H1 (cell line): ENCODE results near the gene CYB5R2. TPM values are rescaled to one million over a fixed set of nuclear protein-coding genes. Genes with fewer than 3 reads are reported as not detected.

ENCODE experiments used
- CTCF ChIA-PET: fragments of 300-600 bp; sonication (Branson Sonifier 250); formaldehyde crosslinking; loops from one replicate; lab custom pipeline; 2021; ENCODE audit not compliant: partially characterized antibody; lab: Charles Lee
- POLR2A ChIA-PET: fragments of 300-600 bp; sonication (Branson Sonifier 250); formaldehyde crosslinking; loops from one replicate; lab custom pipeline; 2021; ENCODE audit warnings: inconsistent platforms; ENCODE audit not compliant: partially characterized antibody; lab: Charles Lee
- DNase-seq, 2 experiments: peaks; one replicate each; pipeline versions ENCODE4 v3.0.0 to v3.0.0-alpha.2; 2010 to 2022; ENCODE audit warnings: low spot score in 2 of 2, low read depth in 1 of 2, mixed read lengths in 1 of 2
- FAIRE-seq: peaks from 2 replicates; lab custom pipeline; 2011; peaks lifted over from hg19 to GRCh38; lab: Jason Lieb, UNC
- H2AFZ ChIP-seq: 2 replicates; pipeline ENCODE4 v1.8.1; 2012; ENCODE audit warnings: low read length, inconsistent platforms
- H2AK5ac ChIP-seq: 2 replicates; pipeline ENCODE4 v1.6.1; 2013; ENCODE audit warnings: low read depth, low read length
- H2BK120ac ChIP-seq: replicated peaks from 2 replicates; pipeline ENCODE3; 2013; ENCODE audit warnings: low read depth, low read length, inconsistent platforms
- H2BK12ac ChIP-seq: 2 replicates; pipeline ENCODE4 v1.6.1; 2013; ENCODE audit warnings: low read depth, low read length
- H2BK15ac ChIP-seq: 2 replicates; pipeline ENCODE4 v1.6.1; 2013; ENCODE audit warnings: low read length
- H2BK20ac ChIP-seq: 2 replicates; pipeline ENCODE4 v1.6.1; 2013; ENCODE audit warnings: low read length
- H2BK5ac ChIP-seq: 2 replicates; pipeline ENCODE4 v1.6.1; 2013; ENCODE audit warnings: low read depth, low read length
- H3K14ac ChIP-seq: 2 replicates; pipeline ENCODE4 v1.6.1; 2013; ENCODE audit warnings: inconsistent platforms; ENCODE audit not compliant: insufficient read length
- H3K18ac ChIP-seq: 2 replicates; pipeline ENCODE4 v1.6.1; 2013; ENCODE audit warnings: low read length; ENCODE audit errors: extremely low read depth
- H3K23ac ChIP-seq: 2 replicates; pipeline ENCODE4 v1.6.1; 2013; ENCODE audit warnings: inconsistent platforms; ENCODE audit not compliant: insufficient read length
- H3K23me2 ChIP-seq: 2 replicates; pipeline ENCODE4 v1.6.1; 2013; ENCODE audit warnings: low read depth, low read length
- H3K27ac ChIP-seq: 2 replicates; pipeline ENCODE4 v1.6.1; 2011; ENCODE audit warnings: low read depth, low read length, inconsistent platforms
- H3K27me3 ChIP-seq, 4 experiments: replicated peaks in 1 of 4; 1 replicate in 1 of 4; 2 replicates in 3 of 4; pipeline versions ENCODE4 v1.6.1 to v1.8.1; 2011 to 2013; ENCODE audit warnings: low read length in 3 of 4, mild to moderate bottlenecking in 3 of 4, inconsistent platforms in 2 of 4, mixed read lengths in 2 of 4, moderate library complexity in 1 of 4; ENCODE audit not compliant: control insufficient read depth in 3 of 4, insufficient read depth in 3 of 4; ENCODE audit errors: extremely low read depth in 1 of 4
- H3K36me3 ChIP-seq, 4 experiments: 2 replicates each; pipeline versions ENCODE4 v1.6.1 to v1.8.1; 2011 to 2013; ENCODE audit warnings: mild to moderate bottlenecking in 4 of 4, low read length in 3 of 4, moderate library complexity in 2 of 4, control low read depth in 1 of 4, inconsistent platforms in 1 of 4; ENCODE audit not compliant: insufficient read depth in 4 of 4, control insufficient read depth in 2 of 4
- H3K4ac ChIP-seq: replicated peaks from 2 replicates; pipeline ENCODE3; 2013; ENCODE audit warnings: low read length, low read depth, mixed read lengths, inconsistent platforms; ENCODE audit not compliant: insufficient read length
- H3K4me1 ChIP-seq, 4 experiments: replicated peaks in 1 of 4; 1 replicate in 1 of 4; 2 replicates in 3 of 4; pipeline versions ENCODE4 v1.6.1 to v1.8.1; 2011 to 2013; ENCODE audit warnings: low read length in 3 of 4, inconsistent platforms in 2 of 4, mixed read lengths in 1 of 4; ENCODE audit not compliant: insufficient read depth in 4 of 4, control insufficient read depth in 3 of 4
- H3K4me2 ChIP-seq, 2 experiments: 2 replicates each; pipeline versions ENCODE4 v1.6.1 to v1.8.1; 2011 to 2013; ENCODE audit warnings: low read depth in 2 of 2, low read length in 2 of 2, control low read depth in 1 of 2, inconsistent platforms in 1 of 2, mild to moderate bottlenecking in 1 of 2; ENCODE audit not compliant: insufficient read depth in 1 of 2
- H3K4me3 ChIP-seq, 4 experiments: fragments of 200-600, 300-600 bp in 1 of 4; sonication (generic), shearing (Covaris generic), sonication (Bioruptor Twin) in 1 of 4; 2 replicates each; pipeline versions ENCODE4 v1.5.1 to v1.8.1; 2011 to 2016; ENCODE audit warnings: low read length in 4 of 4, low read depth in 3 of 4, control low read depth in 2 of 4, inconsistent platforms in 2 of 4, mild to moderate bottlenecking in 2 of 4, mixed read lengths in 1 of 4, moderate library complexity in 1 of 4; ENCODE audit not compliant: insufficient read depth in 2 of 4; ENCODE audit errors: extremely low read depth in 1 of 4
- H3K56ac ChIP-seq: replicated peaks from 2 replicates; pipeline ENCODE3; 2013; ENCODE audit warnings: low read depth, mild to moderate bottlenecking, mixed read lengths, low read length, inconsistent platforms; ENCODE audit not compliant: insufficient read length
- H3K79me1 ChIP-seq: 2 replicates; pipeline ENCODE4 v1.6.1; 2013; ENCODE audit warnings: low read depth, low read length, control low read depth
- H3K79me2 ChIP-seq, 2 experiments: 2 replicates each; pipeline versions ENCODE4 v1.6.1 to v1.8.1; 2012 to 2013; ENCODE audit warnings: low read length in 2 of 2, mild to moderate bottlenecking in 2 of 2, inconsistent platforms in 1 of 2; ENCODE audit not compliant: insufficient read depth in 2 of 2, control insufficient read depth in 1 of 2
- H3K9ac ChIP-seq, 4 experiments: replicated peaks in 1 of 4; 1 replicate in 1 of 4; 2 replicates in 3 of 4; pipeline versions ENCODE4 v1.6.1 to v1.8.1; 2011 to 2013; ENCODE audit warnings: low read depth in 3 of 4, low read length in 3 of 4, control low read depth in 2 of 4, mild to moderate bottlenecking in 2 of 4, moderate library complexity in 2 of 4, inconsistent platforms in 1 of 4; ENCODE audit errors: extremely low read depth in 1 of 4
- H3K9me3 ChIP-seq, 2 experiments: 2 replicates each; pipeline versions ENCODE4 v1.6.1 to v1.8.1; 2012 to 2013; ENCODE audit warnings: mild to moderate bottlenecking in 2 of 2, moderate library complexity in 2 of 2, control low read depth in 1 of 2, inconsistent platforms in 1 of 2, low read depth in 1 of 2, low read length in 1 of 2, mixed read lengths in 1 of 2; ENCODE audit not compliant: insufficient read depth in 2 of 2
- H4K20me1 ChIP-seq, 2 experiments: replicated peaks in 1 of 2; 2 replicates each; pipeline versions ENCODE3 to v1.8.1; 2011 to 2013; ENCODE audit warnings: inconsistent platforms in 2 of 2, low read length in 2 of 2, mild to moderate bottlenecking in 1 of 2; ENCODE audit not compliant: insufficient read depth in 2 of 2, control insufficient read depth in 1 of 2
- H4K5ac ChIP-seq: 2 replicates; pipeline ENCODE4 v1.6.1; 2013; ENCODE audit warnings: low read length, low read depth, mixed read lengths, inconsistent platforms; ENCODE audit not compliant: insufficient read length
- H4K8ac ChIP-seq: 2 replicates; pipeline ENCODE4 v1.8.0; 2013; ENCODE audit warnings: mild to moderate bottlenecking, moderate library complexity, low read length, inconsistent platforms; ENCODE audit not compliant: insufficient read depth; ENCODE audit errors: extremely low read depth
- H4K91ac ChIP-seq: replicated peaks from 2 replicates; pipeline ENCODE3; 2013; ENCODE audit warnings: low read length, mixed read lengths, inconsistent platforms; ENCODE audit not compliant: insufficient read length
- CBX8 ChIP-seq: fragments of 300-800, 300-1000 bp; sonication (generic); IDR thresholded peaks from 2 replicates; pipeline ENCODE4 v1.7.1; 2016; ENCODE audit warnings: low read depth, low read length, borderline replicate concordance
- CTBP2 ChIP-seq: IDR thresholded peaks from 2 replicates; pipeline ENCODE4 v1.7.0; 2011; ENCODE audit warnings: borderline replicate concordance, mild to moderate bottlenecking, moderate library complexity, mixed read lengths, low read length; ENCODE audit not compliant: insufficient read depth, insufficient read length
- CTCF ChIP-seq, 3 experiments: IDR thresholded peaks; 1 replicate in 2 of 3; 2 replicates in 1 of 3; pipeline versions ENCODE4 v1.5.1 to v1.6.1; 2011; ENCODE audit warnings: low read length in 3 of 3, mild to moderate bottlenecking in 3 of 3, inconsistent platforms in 2 of 3, low read depth in 1 of 3, moderate library complexity in 1 of 3; ENCODE audit not compliant: insufficient read depth in 1 of 3; ENCODE audit errors: control extremely low read depth in 1 of 3
- FOSL1 ChIP-seq: IDR thresholded peaks from 2 replicates; pipeline ENCODE4 v1.6.1; 2011; ENCODE audit warnings: mild to moderate bottlenecking, low read depth, low read length, moderate library complexity; ENCODE audit not compliant: insufficient read depth
- POLR2AphosphoS5 ChIP-seq: IDR thresholded peaks from 2 replicates; pipeline ENCODE4 v1.6.1; 2011; ENCODE audit warnings: low read depth, low read length
- SIN3A ChIP-seq, 2 experiments: IDR thresholded peaks in 1 of 2; conservative IDR thresholded peaks in 1 of 2; 2 replicates each; pipeline ENCODE4 v1.6.1; 2011 to 2012; ENCODE audit warnings: low read length in 2 of 2, improper control_type of control experiment in 1 of 2, low read depth in 1 of 2, mild to moderate bottlenecking in 1 of 2
- TAF7 ChIP-seq: optimal IDR thresholded peaks from 2 replicates; pipeline ENCODE3; 2011; ENCODE audit warnings: low read depth, mild to moderate bottlenecking, inconsistent platforms, low read length, moderate library complexity, borderline replicate concordance
- WGBS, 2 experiments: shearing (Covaris generic) in 1 of 2; methylation state at CpG; one replicate each; pipeline versions ENCODE4 v1.1.6 to v1.1.7; 2013 to 2015; ENCODE audit warnings: low lambda C conversion rate in 2 of 2, mixed read lengths in 2 of 2, inconsistent platforms in 1 of 2, low coverage in 1 of 2, missing lambda C conversion rate in 1 of 2; ENCODE audit not compliant: insufficient replicate concordance in 2 of 2, insufficient coverage in 1 of 2, insufficient read length in 1 of 2; ENCODE audit errors: extremely low coverage in 1 of 2, missing lambda C conversion rate in 1 of 2; 5-methylcytosine and 5-hydroxymethylcytosine counted together
- polyA plus RNA-seq, 7 experiments: library from polyadenylated mRNA; depleted of rRNA in 3 of 7; stranded (reverse) in 5 of 7; unstranded in 2 of 7; fragments of >200 nt in 5 of 7; fragments of 200-250 nt in 2 of 7; gene quantifications; 1 replicate in 5 of 7; 2 replicates in 1 of 7; 4 replicates in 1 of 7; pipeline versions ENCODE4 v1.2.1 to v1.2.3, GENCODE V29; 2011 to 2013; ENCODE audit warnings: missing spikeins in 2 of 7, mixed read lengths in 2 of 7
- total RNA-seq: library from RNA; stranded (reverse); fragmentation: NEBNext Ultra II Directional; extraction: Animal tissue kit (Norgen Biotek cat#: 25700); gene quantifications from 2 replicates; pipeline ENCODE4 v1.2.1, GENCODE V29; 2021

Gene CYB5R2
- total and polyA plus RNA-seq, 2 of the 8 experiments (the other 6 are each of a cell fraction or from before 2014, with no cell fraction given): 53.0 to 55.9 TPM

GRCh38 chr11:7696424-7696823 lies 23.1 kb upstream of the CYB5R2 start:
- Histone ChIP-seq H3K4me1 (0 out of 7 replicates have a peak, but pooled peaks cover 0 to 2% (median 0%) of the 10 kb centered on the region in 4 experiments), H2BK120ac (no peak overlapping the region), H3K23ac (no peak overlapping the region), H4K8ac (no peak overlapping the region), H3K36me3 (no peaks in the 10 kb centered on the region), H3K56ac (no peak overlapping the region), H2BK5ac (no peak overlapping the region), H2AFZ (no peak overlapping the region), H3K4me3 (no peak overlapping the region), H3K9me3 (no peaks in the 10 kb centered on the region), H3K4ac (no peak overlapping the region), H3K23me2 (no peaks in the 10 kb centered on the region), H2BK15ac (no peak overlapping the region), H3K9ac (no peak overlapping the region), H2AK5ac (no peak overlapping the region), H3K27me3 (no peaks in the 10 kb centered on the region), H3K14ac (no peak overlapping the region), H3K27ac (no peak overlapping the region), H3K18ac (no peak overlapping the region), H4K20me1 (no peaks in the 10 kb centered on the region), H2BK12ac (no peak overlapping the region), H3K79me2 (no peaks in the 10 kb centered on the region), H2BK20ac (no peak overlapping the region), H3K4me2 (no peak overlapping the region), H4K5ac (no peak overlapping the region), H3K79me1 (no peaks in the 10 kb centered on the region), H4K91ac (no peak overlapping the region)
- DNase-seq (no peak), FAIRE-seq (no peak)
- WGBS, 2 experiments: 86% methylated on average over 5 of the region's 5 CpGs; no CpG with 5 or more reads in 1 of the 2 experiments
- TF ChIP-seq TAF7 (no peak), CBX8 (no peak), FOSL1 (no peak), CTBP2 (no peak), POLR2AphosphoS5 (no peak), CTCF (IDR thresholded peaks at IDR 0.05; ENCODE audit: control extremely low read depth in 1 of 3, insufficient read depth in 1 of 3, low read depth in 1 of 3, low read length in 3 of 3) (no peak), SIN3A (conservative IDR thresholded peaks at IDR 0.05 in 1 of 2, IDR thresholded peaks at IDR 0.05 in 1 of 2; ENCODE audit: low read depth in 1 of 2, low read length in 2 of 2) (no peak)
- POLR2A ChIA-PET: no interaction called here
- CTCF ChIA-PET: interaction anchor here (1.7 to 5.3 kb wide), 4 partner anchors 10 to 148 kb away, joined by 3 to 26 read pairs (median 6); no protein-coding TSS in a partner anchor
